ENCODE measurements around the gene FMNL1.

DNA sequence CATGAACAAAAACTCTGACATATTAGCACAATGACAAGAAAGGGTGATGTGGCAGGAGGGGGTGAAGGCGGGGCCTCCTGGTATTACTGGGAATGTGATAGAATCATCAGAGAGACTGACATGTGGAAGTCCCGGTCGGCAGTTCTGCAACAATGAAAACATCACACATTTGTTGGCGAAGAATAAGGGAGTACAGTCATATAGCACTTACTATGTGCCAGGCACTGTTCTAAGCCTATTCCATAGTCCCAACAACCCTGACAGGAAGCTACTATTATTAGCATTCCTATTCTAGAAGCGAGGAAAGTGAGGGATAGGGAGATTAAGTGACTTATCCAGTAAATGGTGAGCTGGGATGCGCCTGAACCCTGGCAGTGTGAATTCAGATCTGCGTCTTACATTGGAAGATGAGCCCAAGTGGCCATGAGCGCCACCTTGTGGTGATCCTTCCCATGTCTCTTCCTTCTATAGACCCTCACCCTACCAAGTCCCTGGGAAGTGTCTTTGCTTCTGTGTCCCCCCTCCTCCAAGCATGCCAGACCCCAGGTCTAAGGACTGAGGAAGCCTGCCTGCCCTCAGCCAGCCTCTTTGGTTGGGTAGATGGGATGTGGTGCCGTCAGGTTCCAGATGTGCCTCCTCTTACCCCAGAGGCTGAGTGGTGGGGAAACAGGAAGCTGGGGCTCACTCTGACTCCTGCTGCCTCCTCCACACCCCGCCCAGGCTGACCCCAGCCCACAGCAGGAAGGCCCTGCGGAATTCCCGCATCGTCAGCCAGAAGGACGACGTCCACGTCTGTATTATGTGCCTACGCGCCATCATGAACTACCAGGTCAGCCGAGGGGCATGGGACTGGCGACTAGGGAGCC lies 14.0 kb downstream of the FMNL1 start:
- TF ChIP-seq, protein P1, sequence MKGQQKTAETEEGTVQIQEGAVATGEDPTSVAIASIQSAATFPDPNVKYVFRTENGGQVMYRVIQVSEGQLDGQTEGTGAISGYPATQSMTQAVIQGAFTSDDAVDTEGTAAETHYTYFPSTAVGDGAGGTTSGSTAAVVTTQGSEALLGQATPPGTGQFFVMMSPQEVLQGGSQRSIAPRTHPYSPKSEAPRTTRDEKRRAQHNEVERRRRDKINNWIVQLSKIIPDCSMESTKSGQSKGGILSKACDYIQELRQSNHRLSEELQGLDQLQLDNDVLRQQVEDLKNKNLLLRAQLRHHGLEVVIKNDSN (IDR thresholded peaks at IDR 0.05; ENCODE audit: borderline replicate concordance, extremely low read length, insufficient read depth, low read depth, low read length) = no peak
- TF ChIP-seq ZNF384 (IDR thresholded peaks at IDR 0.05; ENCODE audit: borderline replicate concordance, low read depth, low read length) = no peak
- no peak for TF ChIP-seq CBFB (IDR thresholded peaks at IDR 0.05; ENCODE audit: low read depth)
- no peak for TF ChIP-seq YBX1 (IDR thresholded peaks at IDR 0.05)
- no peak for TF ChIP-seq HCFC1 (IDR thresholded peaks at IDR 0.05; ENCODE audit: low read length)
- peak; percentile 78 to 84 (median 82) for TF ChIP-seq CTCF (IDR thresholded peaks at IDR 0.05 in 2 of 3, conservative IDR thresholded peaks at IDR 0.05 in 1 of 3; ENCODE audit: control insufficient read depth in 2 of 3, extremely low read depth in 1 of 3, insufficient read depth in 1 of 3, low read depth in 3 of 3, low read length in 3 of 3)
